Heart left ventricle (tissue), 13 donors: ENCODE data around the gene BTAF1.

Experiments used
- POLR2A ChIP-seq, 2 donors: fragments of 450-650 bp; IDR thresholded peaks; one replicate each; pipeline ENCODE4 v1.6.1; 2017; ENCODE audit warnings: antibody characterized with exemption in 2 of 2, mild to moderate bottlenecking in 2 of 2, moderate library complexity in 2 of 2
- TF ChIP-seq, protein P1 (sequence below), 12 donors: fragments of 200-600 bp; sonication (generic) in 4 of 12; IDR thresholded peaks; one replicate each; pipeline versions ENCODE4 v1.5.0 to v1.8.0; 2018 to 2022; ENCODE audit warnings: antibody characterized with exemption in 12 of 12, mild to moderate bottlenecking in 5 of 12
- donor health status: ischemic (EF 13 %, LVEDD 7.1; RV severe dilation, severe dysfunction).
- donor health status: DM: no; HTN: yes; CAD: no.
- donor health status: DM: no; HTN: no; CAD: no.
- donor health status: ischemic (EF 25% LVEDD 6.9; RV normal size, moderate dysfunction).
- donor health status: ischemic (EF 25% LVEDD 5.7; RV mildly dilated, moderate dysfunction).
- donor health status: ischemic (EF 35%, LVEDD 5.7; RV mildly dilated, moderate dysfunction).
- donor health status: nonischemic (EF 11% LVEDD 7.7; RV severe dilation, severe dysfunction).
- donor health status: DM: yes; HTN: yes; CAD: no.
- donor health status: PGD.
- donor health status: ischemic (EF 29% LVEDD 5.4; RV normal size, mild dysfunction).
- donor health status: nonischemic (EF 23%, LVEDD 6.1; RV moderate dilation, normal function).

GRCh38 chr10:91976317-91977051, 52.9 kb downstream of the BTAF1 start:
- TF ChIP-seq, protein P1, sequence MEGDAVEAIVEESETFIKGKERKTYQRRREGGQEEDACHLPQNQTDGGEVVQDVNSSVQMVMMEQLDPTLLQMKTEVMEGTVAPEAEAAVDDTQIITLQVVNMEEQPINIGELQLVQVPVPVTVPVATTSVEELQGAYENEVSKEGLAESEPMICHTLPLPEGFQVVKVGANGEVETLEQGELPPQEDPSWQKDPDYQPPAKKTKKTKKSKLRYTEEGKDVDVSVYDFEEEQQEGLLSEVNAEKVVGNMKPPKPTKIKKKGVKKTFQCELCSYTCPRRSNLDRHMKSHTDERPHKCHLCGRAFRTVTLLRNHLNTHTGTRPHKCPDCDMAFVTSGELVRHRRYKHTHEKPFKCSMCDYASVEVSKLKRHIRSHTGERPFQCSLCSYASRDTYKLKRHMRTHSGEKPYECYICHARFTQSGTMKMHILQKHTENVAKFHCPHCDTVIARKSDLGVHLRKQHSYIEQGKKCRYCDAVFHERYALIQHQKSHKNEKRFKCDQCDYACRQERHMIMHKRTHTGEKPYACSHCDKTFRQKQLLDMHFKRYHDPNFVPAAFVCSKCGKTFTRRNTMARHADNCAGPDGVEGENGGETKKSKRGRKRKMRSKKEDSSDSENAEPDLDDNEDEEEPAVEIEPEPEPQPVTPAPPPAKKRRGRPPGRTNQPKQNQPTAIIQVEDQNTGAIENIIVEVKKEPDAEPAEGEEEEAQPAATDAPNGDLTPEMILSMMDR (IDR thresholded peaks at IDR 0.05): no peak
- no peak for TF ChIP-seq POLR2A (IDR thresholded peaks at IDR 0.05)
